GM23338 (cell line): ENCODE data around the gene AURKAIP1. TPM values are rescaled to one million over a fixed set of nuclear protein-coding genes. Genes with fewer than 3 reads are reported as not detected.

Source experiments
- ATAC-seq: fragments of 200-7000 bp; cut with Tn5 transposase; 3 replicates; pipeline ENCODE4 v1.9.1; 2020
- DNase-seq: peaks from one replicate; pipeline ENCODE4 v3.0.0-alpha.2; 2015; ENCODE audit warnings: low spot score
- H2AFZ ChIP-seq: fragments of 200-600 bp; sonication (generic); 2 replicates; pipeline ENCODE4 v1.8.0; 2016; ENCODE audit warnings: antibody characterized with exemption, mild to moderate bottlenecking, moderate library complexity
- H3F3A ChIP-seq: fragments of 200-600 bp; sonication (generic); replicated peaks from 2 replicates; pipeline ENCODE4 v1.8.0; 2017; ENCODE audit warnings: antibody characterized with exemption, mixed run types, low read depth
- H3K27ac ChIP-seq: fragments of 200-600 bp; sonication (generic); 2 replicates; pipeline ENCODE4 v1.6.1; 2016; ENCODE audit warnings: low read depth
- H3K27me3 ChIP-seq: fragments of 200-600 bp; sonication (generic); 2 replicates; pipeline ENCODE4 v1.8.0; 2016; ENCODE audit warnings: mild to moderate bottlenecking, mixed run types, moderate library complexity; ENCODE audit not compliant: insufficient read depth
- H3K36me3 ChIP-seq: fragments of 200-600 bp; sonication (generic); 2 replicates; pipeline ENCODE4 v1.8.0; 2016; ENCODE audit warnings: mild to moderate bottlenecking; ENCODE audit not compliant: insufficient read depth
- H3K4me1 ChIP-seq: fragments of 200-600 bp; sonication (generic); 2 replicates; pipeline ENCODE4 v1.8.0; 2016; ENCODE audit warnings: mild to moderate bottlenecking, moderate library complexity; ENCODE audit not compliant: insufficient read depth
- H3K4me2 ChIP-seq: fragments of 200-600 bp; sonication (generic); 2 replicates; pipeline ENCODE4 v1.7.1; 2017; ENCODE audit warnings: mixed run types
- H3K4me3 ChIP-seq: fragments of 200-600 bp; sonication (generic); 2 replicates; pipeline ENCODE4 v1.6.1; 2016; ENCODE audit warnings: mixed run types
- H3K79me2 ChIP-seq: fragments of 200-600 bp; sonication (generic); replicated peaks from 2 replicates; pipeline ENCODE4 v1.8.0; 2017; ENCODE audit warnings: mild to moderate bottlenecking; ENCODE audit not compliant: insufficient read depth
- H3K9me2 ChIP-seq: fragments of 200-600 bp; sonication (generic); 2 replicates; pipeline ENCODE4 v1.8.0; 2017; ENCODE audit not compliant: insufficient read depth
- H4K20me1 ChIP-seq: fragments of 200-600 bp; sonication (generic); replicated peaks from 2 replicates; pipeline ENCODE4 v1.8.0; 2017; ENCODE audit warnings: mild to moderate bottlenecking; ENCODE audit not compliant: insufficient read depth
- H3K27ac Mint-ChIP-seq: 2 replicates; pipeline ENCODE4 v1.8.0; 2020; ENCODE audit warnings: inconsistent platforms, mild to moderate bottlenecking, moderate library complexity, mixed read lengths
- H3K27me3 Mint-ChIP-seq: 3 replicates; pipeline ENCODE4 v1.8.0; 2022; ENCODE audit warnings: low read depth, mild to moderate bottlenecking, moderate library complexity, mixed read lengths, inconsistent platforms; ENCODE audit not compliant: insufficient read depth, poor library complexity
- H3K36me3 Mint-ChIP-seq: 3 replicates; pipeline ENCODE4 v1.8.0; 2021; ENCODE audit warnings: low read depth, mild to moderate bottlenecking, inconsistent platforms, moderate library complexity, mixed read lengths
- H3K4me1 Mint-ChIP-seq: 3 replicates; pipeline ENCODE4 v1.8.0; 2020; ENCODE audit warnings: mild to moderate bottlenecking, inconsistent platforms, mixed read lengths
- H3K4me3 Mint-ChIP-seq: 3 replicates; pipeline ENCODE4 v1.8.0; 2021; ENCODE audit warnings: moderate library complexity, mild to moderate bottlenecking, inconsistent platforms, mixed read lengths
- H3K9me3 Mint-ChIP-seq: 3 replicates; pipeline ENCODE4 v1.8.0; 2020; ENCODE audit warnings: moderate library complexity, mild to moderate bottlenecking, inconsistent platforms, mixed read lengths
- CREB1 ChIP-seq: fragments of 250-450 bp; sonication (Bioruptor Pico); IDR thresholded peaks from 2 replicates; pipeline ENCODE4 v1.5.0; 2020; ENCODE audit warnings: low read depth, mild to moderate bottlenecking, moderate library complexity
- EZH2 ChIP-seq: fragments of 200-600 bp; sonication (generic); IDR thresholded peaks from one replicate; pipeline ENCODE4 v1.8.0; 2017; ENCODE audit warnings: antibody characterized with exemption, mild to moderate bottlenecking, low read depth; ENCODE audit not compliant: unreplicated experiment
- EZH2phosphoT487 ChIP-seq: fragments of 200-600 bp; sonication (generic); IDR thresholded peaks from one replicate; pipeline ENCODE4 v1.8.1; 2018; ENCODE audit warnings: antibody characterized with exemption; ENCODE audit not compliant: unreplicated experiment
- JUNB ChIP-seq: IDR thresholded peaks from one replicate; pipeline ENCODE4 v1.6.1; 2016; ENCODE audit warnings: antibody characterized with exemption; ENCODE audit not compliant: unreplicated experiment
- NANOG ChIP-seq: IDR thresholded peaks from 2 replicates; pipeline ENCODE4 v1.6.1; 2016; ENCODE audit warnings: antibody characterized with exemption, borderline replicate concordance
- POLR2AphosphoS5 ChIP-seq: IDR thresholded peaks from 2 replicates; pipeline ENCODE4 v1.6.1; 2016; ENCODE audit warnings: antibody characterized with exemption, low read depth
- STAT1 ChIP-seq: IDR thresholded peaks from one replicate; pipeline ENCODE4 v1.6.1; 2016; ENCODE audit warnings: antibody characterized with exemption; ENCODE audit not compliant: unreplicated experiment
- ZNF114 ChIP-seq: fragments of 250-450 bp; sonication (Bioruptor Pico); IDR thresholded peaks from 2 replicates; pipeline ENCODE4 v1.5.0; 2020; ENCODE audit warnings: mild to moderate bottlenecking, moderate library complexity
- ZNF331 ChIP-seq: fragments of 250-450 bp; sonication (Bioruptor Pico); IDR thresholded peaks from 2 replicates; pipeline ENCODE4 v1.5.0; 2020; ENCODE audit warnings: low read depth, mild to moderate bottlenecking, moderate library complexity
- polyA plus RNA-seq: library from polyadenylated mRNA; unstranded; fragments of >200 nt; fragmentation: Nextera tagmentation; extraction: Ambion mirVana; gene quantifications from 2 replicates; pipeline ENCODE4 v1.2.1, GENCODE V29; 2016
- total RNA-seq: library from RNA; depleted of rRNA; stranded (reverse); fragments of >200 nt; shearing (Covaris generic); gene quantifications from 2 replicates; pipeline ENCODE4 v1.2.3, GENCODE V29; 2014
- TF ChIP-seq, protein P1 (sequence below): IDR thresholded peaks from 2 replicates; pipeline ENCODE4 v1.6.1; 2016; ENCODE audit warnings: antibody characterized with exemption
- TF ChIP-seq, protein P2 (sequence below): fragments of 250-450 bp; sonication (Bioruptor Pico); IDR thresholded peaks from 2 replicates; pipeline ENCODE4 v1.5.0; 2020; ENCODE audit warnings: mild to moderate bottlenecking, moderate library complexity
- TF ChIP-seq, protein P3 (sequence below), 2 experiments: fragments of 200-600 bp in 1 of 2; sonication (generic) in 1 of 2; conservative IDR thresholded peaks; 2 replicates each; pipeline versions ENCODE4 v1.5.1 to v1.6.1; 2016 to 2017; ENCODE audit warnings: antibody characterized with exemption in 2 of 2, low read depth in 2 of 2, mild to moderate bottlenecking in 2 of 2, moderate library complexity in 1 of 2
- TF ChIP-seq, protein P4 (sequence below): IDR thresholded peaks from one replicate; pipeline ENCODE4 v1.6.1; 2018; ENCODE audit warnings: antibody characterized with exemption; ENCODE audit not compliant: unreplicated experiment

AURKAIP1 gene
- total and polyA plus RNA-seq, 2 experiments from 2014 or later, result 167 to 355 TPM

DNA sequence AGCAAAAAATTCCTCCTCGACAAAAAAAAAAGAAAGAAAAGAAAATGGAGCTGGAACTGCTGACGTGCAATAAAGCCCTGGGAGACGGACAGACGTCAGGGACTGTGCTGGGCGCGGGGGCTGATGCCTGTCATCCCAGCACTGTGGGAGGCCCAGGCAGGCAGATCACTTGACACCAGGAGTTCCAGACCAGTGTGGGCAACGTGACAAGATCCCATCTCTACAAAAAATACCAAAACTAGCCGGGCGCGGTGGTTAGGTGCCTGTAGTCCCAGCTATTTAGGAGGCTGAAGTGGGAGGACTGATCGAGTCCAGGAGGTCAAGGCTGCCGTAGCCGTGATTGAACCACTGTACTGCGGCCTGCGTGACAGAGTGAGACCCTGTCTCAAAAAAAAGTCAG lies 49.7 kb upstream of the AURKAIP1 start:
- peaks cover 24% of the 10 kb centered on the region for H3F3A ChIP-seq
- peaks cover 32% of the 10 kb centered on the region for H3K4me1 Mint-ChIP-seq
- TF ChIP-seq JUNB (no peak), ZNF114 (no peak), STAT1 (no peak), ZNF331 (CRISPR knock-in tag) (no peak), NANOG (no peak), EZH2phosphoT487 (no peak), CREB1 (CRISPR knock-in tag) (no peak), EZH2 (no peak), POLR2AphosphoS5 (no peak)
- TF ChIP-seq, protein P1, sequence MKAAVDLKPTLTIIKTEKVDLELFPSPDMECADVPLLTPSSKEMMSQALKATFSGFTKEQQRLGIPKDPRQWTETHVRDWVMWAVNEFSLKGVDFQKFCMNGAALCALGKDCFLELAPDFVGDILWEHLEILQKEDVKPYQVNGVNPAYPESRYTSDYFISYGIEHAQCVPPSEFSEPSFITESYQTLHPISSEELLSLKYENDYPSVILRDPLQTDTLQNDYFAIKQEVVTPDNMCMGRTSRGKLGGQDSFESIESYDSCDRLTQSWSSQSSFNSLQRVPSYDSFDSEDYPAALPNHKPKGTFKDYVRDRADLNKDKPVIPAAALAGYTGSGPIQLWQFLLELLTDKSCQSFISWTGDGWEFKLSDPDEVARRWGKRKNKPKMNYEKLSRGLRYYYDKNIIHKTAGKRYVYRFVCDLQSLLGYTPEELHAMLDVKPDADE, result no peak
- TF ChIP-seq, protein P2, sequence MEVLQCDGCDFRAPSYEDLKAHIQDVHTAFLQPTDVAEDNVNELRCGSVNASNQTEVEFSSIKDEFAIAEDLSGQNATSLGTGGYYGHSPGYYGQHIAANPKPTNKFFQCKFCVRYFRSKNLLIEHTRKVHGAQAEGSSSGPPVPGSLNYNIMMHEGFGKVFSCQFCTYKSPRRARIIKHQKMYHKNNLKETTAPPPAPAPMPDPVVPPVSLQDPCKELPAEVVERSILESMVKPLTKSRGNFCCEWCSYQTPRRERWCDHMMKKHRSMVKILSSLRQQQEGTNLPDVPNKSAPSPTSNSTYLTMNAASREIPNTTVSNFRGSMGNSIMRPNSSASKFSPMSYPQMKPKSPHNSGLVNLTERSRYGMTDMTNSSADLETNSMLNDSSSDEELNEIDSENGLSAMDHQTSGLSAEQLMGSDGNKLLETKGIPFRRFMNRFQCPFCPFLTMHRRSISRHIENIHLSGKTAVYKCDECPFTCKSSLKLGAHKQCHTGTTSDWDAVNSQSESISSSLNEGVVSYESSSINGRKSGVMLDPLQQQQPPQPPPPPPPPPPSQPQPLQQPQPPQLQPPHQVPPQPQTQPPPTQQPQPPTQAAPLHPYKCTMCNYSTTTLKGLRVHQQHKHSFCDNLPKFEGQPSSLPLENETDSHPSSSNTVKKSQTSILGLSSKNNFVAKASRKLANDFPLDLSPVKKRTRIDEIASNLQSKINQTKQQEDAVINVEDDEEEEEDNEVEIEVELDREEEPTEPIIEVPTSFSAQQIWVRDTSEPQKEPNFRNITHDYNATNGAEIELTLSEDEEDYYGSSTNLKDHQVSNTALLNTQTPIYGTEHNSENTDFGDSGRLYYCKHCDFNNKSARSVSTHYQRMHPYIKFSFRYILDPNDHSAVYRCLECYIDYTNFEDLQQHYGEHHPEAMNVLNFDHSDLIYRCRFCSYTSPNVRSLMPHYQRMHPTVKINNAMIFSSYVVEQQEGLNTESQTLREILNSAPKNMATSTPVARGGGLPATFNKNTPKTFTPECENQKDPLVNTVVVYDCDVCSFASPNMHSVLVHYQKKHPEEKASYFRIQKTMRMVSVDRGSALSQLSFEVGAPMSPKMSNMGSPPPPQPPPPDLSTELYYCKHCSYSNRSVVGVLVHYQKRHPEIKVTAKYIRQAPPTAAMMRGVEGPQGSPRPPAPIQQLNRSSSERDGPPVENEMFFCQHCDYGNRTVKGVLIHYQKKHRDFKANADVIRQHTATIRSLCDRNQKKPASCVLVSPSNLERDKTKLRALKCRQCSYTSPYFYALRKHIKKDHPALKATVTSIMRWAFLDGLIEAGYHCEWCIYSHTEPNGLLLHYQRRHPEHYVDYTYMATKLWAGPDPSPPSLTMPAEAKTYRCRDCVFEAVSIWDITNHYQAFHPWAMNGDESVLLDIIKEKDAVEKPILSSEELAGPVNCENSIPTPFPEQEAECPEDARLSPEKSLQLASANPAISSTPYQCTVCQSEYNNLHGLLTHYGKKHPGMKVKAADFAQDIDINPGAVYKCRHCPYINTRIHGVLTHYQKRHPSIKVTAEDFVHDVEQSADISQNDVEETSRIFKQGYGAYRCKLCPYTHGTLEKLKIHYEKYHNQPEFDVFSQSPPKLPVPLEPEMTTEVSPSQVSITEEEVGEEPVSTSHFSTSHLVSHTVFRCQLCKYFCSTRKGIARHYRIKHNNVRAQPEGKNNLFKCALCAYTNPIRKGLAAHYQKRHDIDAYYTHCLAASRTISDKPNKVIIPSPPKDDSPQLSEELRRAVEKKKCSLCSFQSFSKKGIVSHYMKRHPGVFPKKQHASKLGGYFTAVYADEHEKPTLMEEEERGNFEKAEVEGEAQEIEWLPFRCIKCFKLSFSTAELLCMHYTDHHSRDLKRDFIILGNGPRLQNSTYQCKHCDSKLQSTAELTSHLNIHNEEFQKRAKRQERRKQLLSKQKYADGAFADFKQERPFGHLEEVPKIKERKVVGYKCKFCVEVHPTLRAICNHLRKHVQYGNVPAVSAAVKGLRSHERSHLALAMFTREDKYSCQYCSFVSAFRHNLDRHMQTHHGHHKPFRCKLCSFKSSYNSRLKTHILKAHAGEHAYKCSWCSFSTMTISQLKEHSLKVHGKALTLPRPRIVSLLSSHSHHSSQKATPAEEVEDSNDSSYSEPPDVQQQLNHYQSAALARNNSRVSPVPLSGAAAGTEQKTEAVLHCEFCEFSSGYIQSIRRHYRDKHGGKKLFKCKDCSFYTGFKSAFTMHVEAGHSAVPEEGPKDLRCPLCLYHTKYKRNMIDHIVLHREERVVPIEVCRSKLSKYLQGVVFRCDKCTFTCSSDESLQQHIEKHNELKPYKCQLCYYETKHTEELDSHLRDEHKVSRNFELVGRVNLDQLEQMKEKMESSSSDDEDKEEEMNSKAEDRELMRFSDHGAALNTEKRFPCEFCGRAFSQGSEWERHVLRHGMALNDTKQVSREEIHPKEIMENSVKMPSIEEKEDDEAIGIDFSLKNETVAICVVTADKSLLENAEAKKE (CRISPR knock-in tag), result no peak
- TF ChIP-seq, protein P3, sequence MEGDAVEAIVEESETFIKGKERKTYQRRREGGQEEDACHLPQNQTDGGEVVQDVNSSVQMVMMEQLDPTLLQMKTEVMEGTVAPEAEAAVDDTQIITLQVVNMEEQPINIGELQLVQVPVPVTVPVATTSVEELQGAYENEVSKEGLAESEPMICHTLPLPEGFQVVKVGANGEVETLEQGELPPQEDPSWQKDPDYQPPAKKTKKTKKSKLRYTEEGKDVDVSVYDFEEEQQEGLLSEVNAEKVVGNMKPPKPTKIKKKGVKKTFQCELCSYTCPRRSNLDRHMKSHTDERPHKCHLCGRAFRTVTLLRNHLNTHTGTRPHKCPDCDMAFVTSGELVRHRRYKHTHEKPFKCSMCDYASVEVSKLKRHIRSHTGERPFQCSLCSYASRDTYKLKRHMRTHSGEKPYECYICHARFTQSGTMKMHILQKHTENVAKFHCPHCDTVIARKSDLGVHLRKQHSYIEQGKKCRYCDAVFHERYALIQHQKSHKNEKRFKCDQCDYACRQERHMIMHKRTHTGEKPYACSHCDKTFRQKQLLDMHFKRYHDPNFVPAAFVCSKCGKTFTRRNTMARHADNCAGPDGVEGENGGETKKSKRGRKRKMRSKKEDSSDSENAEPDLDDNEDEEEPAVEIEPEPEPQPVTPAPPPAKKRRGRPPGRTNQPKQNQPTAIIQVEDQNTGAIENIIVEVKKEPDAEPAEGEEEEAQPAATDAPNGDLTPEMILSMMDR (conservative IDR thresholded peaks at IDR 0.05; ENCODE audit: low read depth in 2 of 2), result no peak
- TF ChIP-seq, protein P4, sequence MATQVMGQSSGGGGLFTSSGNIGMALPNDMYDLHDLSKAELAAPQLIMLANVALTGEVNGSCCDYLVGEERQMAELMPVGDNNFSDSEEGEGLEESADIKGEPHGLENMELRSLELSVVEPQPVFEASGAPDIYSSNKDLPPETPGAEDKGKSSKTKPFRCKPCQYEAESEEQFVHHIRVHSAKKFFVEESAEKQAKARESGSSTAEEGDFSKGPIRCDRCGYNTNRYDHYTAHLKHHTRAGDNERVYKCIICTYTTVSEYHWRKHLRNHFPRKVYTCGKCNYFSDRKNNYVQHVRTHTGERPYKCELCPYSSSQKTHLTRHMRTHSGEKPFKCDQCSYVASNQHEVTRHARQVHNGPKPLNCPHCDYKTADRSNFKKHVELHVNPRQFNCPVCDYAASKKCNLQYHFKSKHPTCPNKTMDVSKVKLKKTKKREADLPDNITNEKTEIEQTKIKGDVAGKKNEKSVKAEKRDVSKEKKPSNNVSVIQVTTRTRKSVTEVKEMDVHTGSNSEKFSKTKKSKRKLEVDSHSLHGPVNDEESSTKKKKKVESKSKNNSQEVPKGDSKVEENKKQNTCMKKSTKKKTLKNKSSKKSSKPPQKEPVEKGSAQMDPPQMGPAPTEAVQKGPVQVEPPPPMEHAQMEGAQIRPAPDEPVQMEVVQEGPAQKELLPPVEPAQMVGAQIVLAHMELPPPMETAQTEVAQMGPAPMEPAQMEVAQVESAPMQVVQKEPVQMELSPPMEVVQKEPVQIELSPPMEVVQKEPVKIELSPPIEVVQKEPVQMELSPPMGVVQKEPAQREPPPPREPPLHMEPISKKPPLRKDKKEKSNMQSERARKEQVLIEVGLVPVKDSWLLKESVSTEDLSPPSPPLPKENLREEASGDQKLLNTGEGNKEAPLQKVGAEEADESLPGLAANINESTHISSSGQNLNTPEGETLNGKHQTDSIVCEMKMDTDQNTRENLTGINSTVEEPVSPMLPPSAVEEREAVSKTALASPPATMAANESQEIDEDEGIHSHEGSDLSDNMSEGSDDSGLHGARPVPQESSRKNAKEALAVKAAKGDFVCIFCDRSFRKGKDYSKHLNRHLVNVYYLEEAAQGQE, result no peak
- H3K4me3 Mint-ChIP-seq, result peak overlapping the region; percentile 36; the same call in 1 of the 3 replicates
- peaks cover 31% of the 10 kb centered on the region for H3K4me1 ChIP-seq
- no peak overlapping the region for H3K27ac ChIP-seq
- H3K27me3 ChIP-seq, result no peaks in the 10 kb centered on the region
- peaks cover 4% of the 10 kb centered on the region; the same call in 2 of the 3 replicates for H3K36me3 Mint-ChIP-seq
- no peaks in the 10 kb centered on the region for H3K79me2 ChIP-seq
- no peak overlapping the region for H3K4me3 ChIP-seq
- ATAC-seq (no peak), DNase-seq (no peak)
- H4K20me1 ChIP-seq, result no peaks in the 10 kb centered on the region
- H3K27ac Mint-ChIP-seq, result no peak overlapping the region
- no peaks in the 10 kb centered on the region for H3K9me2 ChIP-seq
- H3K36me3 ChIP-seq, result no peaks in the 10 kb centered on the region
- H2AFZ ChIP-seq, result no peak overlapping the region
- no peak overlapping the region for H3K4me2 ChIP-seq
- peaks cover 5% of the 10 kb centered on the region for H3K9me3 Mint-ChIP-seq
- peaks cover 19% of the 10 kb centered on the region for H3K27me3 Mint-ChIP-seq
